DND-41 (cell line): Measurements from ENCODE around the gene GLYATL2.

Experiments
- ATAC-seq: fragments of 200-7000 bp; cut with Tn5 transposase; 3 replicates; pipeline ENCODE4 v1.9.1; 2021; ENCODE audit warnings: low read depth; ENCODE audit not compliant: insufficient read depth
- DNase-seq: peaks from one replicate; pipeline ENCODE4 v3.0.0-alpha.2; 2020
- H2AFZ ChIP-seq: 2 replicates; pipeline ENCODE4 v1.6.0; 2012; ENCODE audit warnings: low read depth, low read length
- H3K27ac ChIP-seq: 2 replicates; pipeline ENCODE4 v1.5.1; 2012; ENCODE audit warnings: low read length, inconsistent platforms
- H3K27me3 ChIP-seq: fragments of 200-600 bp; sonication (generic); 2 replicates; pipeline ENCODE4 v1.6.0; 2012; ENCODE audit warnings: low read length, mild to moderate bottlenecking, inconsistent platforms; ENCODE audit not compliant: insufficient read depth, poor library complexity
- H3K36me3 ChIP-seq: 2 replicates; pipeline ENCODE4 v1.5.1; 2012; ENCODE audit warnings: low read length, inconsistent platforms; ENCODE audit not compliant: insufficient read depth
- H3K4me1 ChIP-seq: 2 replicates; pipeline ENCODE4 v1.5.1; 2012; ENCODE audit warnings: mild to moderate bottlenecking, low read length; ENCODE audit not compliant: insufficient read depth
- H3K4me2 ChIP-seq: 2 replicates; pipeline ENCODE4 v1.6.0; 2012; ENCODE audit warnings: mild to moderate bottlenecking, moderate library complexity, low read length, inconsistent platforms; ENCODE audit not compliant: insufficient read depth
- H3K4me3 ChIP-seq, 2 experiments: fragments of 200-600 bp in 1 of 2; shearing (Covaris generic) in 1 of 2; 2 replicates each; pipeline ENCODE4 v1.5.1; 2012 to 2016; ENCODE audit warnings: inconsistent platforms in 2 of 2, low read length in 2 of 2, mild to moderate bottlenecking in 2 of 2, low read depth in 1 of 2, moderate library complexity in 1 of 2
- H3K79me2 ChIP-seq: 2 replicates; pipeline ENCODE4 v1.6.0; 2012; ENCODE audit warnings: low read length, inconsistent platforms; ENCODE audit not compliant: insufficient read depth
- H3K9ac ChIP-seq: 2 replicates; pipeline ENCODE4 v1.6.0; 2012; ENCODE audit warnings: low read depth, mild to moderate bottlenecking, inconsistent platforms, low read length, moderate library complexity
- H3K9me3 ChIP-seq: 2 replicates; pipeline ENCODE4 v1.5.1; 2012; ENCODE audit warnings: low read length, moderate library complexity, mild to moderate bottlenecking, inconsistent platforms; ENCODE audit not compliant: insufficient read depth, severe bottlenecking
- H4K20me1 ChIP-seq: 2 replicates; pipeline ENCODE4 v1.6.0; 2012; ENCODE audit warnings: low read length; ENCODE audit not compliant: insufficient read depth
- CTCF ChIP-seq: IDR thresholded peaks from 2 replicates; pipeline ENCODE4 v1.5.1; 2012; ENCODE audit warnings: borderline replicate concordance, low read length, moderate library complexity, mild to moderate bottlenecking; ENCODE audit not compliant: poor library complexity, severe bottlenecking; ENCODE audit errors: extremely low read depth
- EZH2 ChIP-seq: IDR thresholded peaks from 3 replicates; pipeline ENCODE4 v1.6.1; 2012; ENCODE audit warnings: borderline replicate concordance, low read depth, mild to moderate bottlenecking, moderate library complexity, low read length, inconsistent platforms; ENCODE audit not compliant: severe bottlenecking

The GLYATL2 gene

DNA sequence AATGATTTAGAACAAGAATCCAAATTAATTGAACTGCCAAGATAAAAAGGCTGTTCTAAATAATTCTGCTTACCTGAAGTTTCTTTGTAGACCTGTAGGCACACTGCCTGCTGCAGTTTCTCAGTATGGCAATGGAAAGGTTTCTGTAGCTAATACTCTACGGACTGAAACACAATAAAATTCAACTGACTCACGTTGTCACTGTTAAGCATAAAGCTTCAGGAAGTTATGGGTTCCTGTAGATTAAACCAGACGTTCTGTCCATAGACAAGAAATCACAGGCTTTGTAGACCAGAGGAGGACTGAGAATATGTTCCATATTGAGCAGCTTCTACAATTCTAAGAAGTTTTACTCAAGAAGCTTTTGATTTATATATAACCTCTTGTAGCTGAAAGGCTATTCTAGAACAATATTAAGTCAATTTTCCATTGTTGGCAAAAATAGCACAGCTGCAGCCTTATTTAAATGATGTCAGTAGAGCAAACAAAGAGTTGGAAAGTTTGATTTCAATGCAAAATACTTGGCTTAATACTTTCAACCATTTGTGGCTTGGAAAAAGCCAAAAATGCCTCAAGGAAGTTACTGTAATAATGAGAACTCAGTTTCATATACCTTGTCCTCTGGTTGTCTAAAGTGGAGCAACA lies at the start of gene GLYATL2:
Gene GLYATL2, minus strand, starts transcription at position 344 of the 645 bp plus-strand sequence. CDS start 5,092 bp downstream, outside the sequence.
- no peak within 1 kb of the TSS for H3K4me3 ChIP-seq
- TF ChIP-seq EZH2 (no peak), CTCF (no peak)
- no peak within 1 kb of the TSS for H3K9ac ChIP-seq
- H3K27me3 ChIP-seq = no peaks in the 10 kb centered on the region
- DNase-seq (no peak), ATAC-seq (no peak)
- no peaks in the 10 kb centered on the region for H3K79me2 ChIP-seq
- H3K4me2 ChIP-seq = no peak within 1 kb of the TSS
- H3K9me3 ChIP-seq = no peaks in the 10 kb centered on the region
- H3K36me3 ChIP-seq = no peaks in the 10 kb centered on the region
- H3K4me1 ChIP-seq = no peaks in the 10 kb centered on the region
- no peaks in the 10 kb centered on the region for H4K20me1 ChIP-seq
- H2AFZ ChIP-seq = no peak within 1 kb of the TSS
- H3K27ac ChIP-seq = no peak within 1 kb of the TSS

DNA sequence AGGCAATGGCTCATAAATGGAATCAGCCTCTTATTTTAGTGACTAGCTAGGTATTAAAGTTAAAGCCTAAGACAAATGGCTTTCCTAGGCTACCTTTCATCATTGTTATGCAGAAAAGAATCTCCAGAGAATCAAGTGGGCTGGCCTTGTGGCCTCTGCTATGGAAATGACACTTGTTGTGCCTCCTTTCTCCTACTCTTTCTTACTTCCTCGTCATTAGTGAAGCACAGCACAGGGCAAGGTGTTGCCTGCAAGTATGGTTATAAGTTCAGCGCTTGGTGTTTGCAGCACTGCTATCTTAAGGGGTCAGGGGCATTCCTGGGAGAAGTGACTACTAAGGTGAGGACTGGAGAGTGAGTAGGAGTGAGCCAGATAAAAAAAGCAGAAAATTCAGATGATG lies 49.4 kb upstream of the GLYATL2 start:
- Histone ChIP-seq H3K4me1 (no peaks in the 10 kb centered on the region), H3K27me3 (no peaks in the 10 kb centered on the region), H3K9me3 (no peaks in the 10 kb centered on the region), H3K4me3 (no peak overlapping the region), H3K36me3 (no peaks in the 10 kb centered on the region), H2AFZ (no peak overlapping the region), H3K4me2 (no peak overlapping the region), H3K27ac (no peak overlapping the region), H4K20me1 (no peaks in the 10 kb centered on the region), H3K79me2 (no peaks in the 10 kb centered on the region), H3K9ac (no peak overlapping the region)
- ATAC-seq (no peak), DNase-seq (no peak)
- TF ChIP-seq CTCF (no peak), EZH2 (no peak)

- TF ChIP-seq CTCF (no peak), EZH2 (no peak)
- Histone ChIP-seq H3K9ac (no peak overlapping the region), H2AFZ (no peak overlapping the region), H3K4me3 (no peak overlapping the region), H4K20me1 (no peaks in the 10 kb centered on the region), H3K27me3 (no peaks in the 10 kb centered on the region), H3K27ac (no peak overlapping the region), H3K36me3 (no peaks in the 10 kb centered on the region), H3K9me3 (no peaks in the 10 kb centered on the region), H3K4me1 (no peaks in the 10 kb centered on the region), H3K79me2 (no peaks in the 10 kb centered on the region), H3K4me2 (no peak overlapping the region)
- ATAC-seq (no peak), DNase-seq (no peak)
Measured at GRCh38 chr11:58888579-58888978, 44.1 kb upstream of the GLYATL2 start.

- Histone ChIP-seq H3K9ac (no peak overlapping the region), H4K20me1 (no peaks in the 10 kb centered on the region), H3K4me3 (no peak overlapping the region), H3K9me3 (no peaks in the 10 kb centered on the region), H3K27me3 (no peaks in the 10 kb centered on the region), H2AFZ (no peak overlapping the region), H3K27ac (no peak overlapping the region), H3K4me2 (no peak overlapping the region), H3K79me2 (no peaks in the 10 kb centered on the region), H3K4me1 (no peaks in the 10 kb centered on the region), H3K36me3 (no peaks in the 10 kb centered on the region)
- TF ChIP-seq EZH2 (no peak), CTCF (no peak)
- DNase-seq (no peak), ATAC-seq (no peak)
Measured at GRCh38 chr11:58887452-58887851, 42.9 kb upstream of the GLYATL2 start.
